ENCODE results near the gene TRA2B. TPM values are rescaled to one million over a fixed set of nuclear protein-coding genes. Genes with fewer than 3 reads are reported as not detected.

TRA2B gene
- 334 and 451 TPM in 2 replicates for total RNA-seq

GRCh38 chr3:185937689-185938374 lies at the start of gene TRA2B:
Gene TRA2B (minus strand): TSS chr3:185938014. CDS start chr3:185937860, 154 bp downstream.

Other genes with a start within 250 kb of the TRA2B start
- gene IGF2BP2, start 113.0 kb downstream of the TRA2B start, total RNA-seq = 48.1 and 68.4 TPM in 2 replicates
- 25.8 and 33.1 TPM in 2 replicates for gene ETV5, start 171.1 kb upstream of the TRA2B start, total RNA-seq